GM21528 (cell line): ENCODE measurements around the gene CEBPA.
"Not testable (repeated sequence)": the region's sequence is repeated elsewhere in the genome, so short reads cannot be mapped to it uniquely, and the experiment has no call there.

ENCODE experiments used
- ATAC-seq: cut with Tn5 transposase; IDR thresholded peaks from one replicate; pipeline ENCODE4 v1.9.1; 2021; ENCODE audit warnings: mild to moderate bottlenecking, moderate library complexity; ENCODE audit not compliant: unreplicated experiment, low FRiP score

CEBPA gene

GRCh38 chr19:33325920-33326319, 23.6 kb upstream of the CEBPA start:
- no peak for ATAC-seq

- no peak for ATAC-seq
These were observed 22.3 kb upstream of the CEBPA start for GRCh38 chr19:33324628-33325027.

- ATAC-seq = no peak
These were observed 20.9 kb upstream of the CEBPA start for GRCh38 chr19:33323093-33323820.

GRCh38 chr19:33320636-33321035, 18.3 kb upstream of the CEBPA start:
- no peak for ATAC-seq

- not testable (repeated sequence) for ATAC-seq
These were observed 15.7 kb upstream of the CEBPA start for GRCh38 chr19:33317991-33318390.

GRCh38 chr19:33317517-33317916, 15.2 kb upstream of the CEBPA start:
- no peak for ATAC-seq

GRCh38 chr19:33316541-33317264, 14.4 kb upstream of the CEBPA start:
- no peak for ATAC-seq

- ATAC-seq = not testable (repeated sequence)
These were observed 10.5 kb upstream of the CEBPA start for GRCh38 chr19:33312808-33313207.

- ATAC-seq = no peak
These were observed 9.7 kb upstream of the CEBPA start for GRCh38 chr19:33312065-33312464.

- no peak for ATAC-seq
These were observed 9.0 kb upstream of the CEBPA start for GRCh38 chr19:33311326-33311682.

GRCh38 chr19:33310606-33311325, 8.4 kb upstream of the CEBPA start:
- ATAC-seq = no peak

- ATAC-seq = no peak
These were observed 7.5 kb upstream of the CEBPA start for GRCh38 chr19:33309826-33310225.

GRCh38 chr19:33306853-33307792, 4.8 kb upstream of the CEBPA start:
- ATAC-seq = no peak

GRCh38 chr19:33306191-33306590, 3.9 kb upstream of the CEBPA start:
- no peak for ATAC-seq

- ATAC-seq = no peak
These were observed 2.7 kb upstream of the CEBPA start for GRCh38 chr19:33304760-33305647.

- ATAC-seq = no peak
These were observed 2.0 kb upstream of the CEBPA start for GRCh38 chr19:33304371-33304759.

GRCh38 chr19:33303791-33304345, 1.5 kb upstream of the CEBPA start:
- ATAC-seq = no peak

- peak; percentile 38 for ATAC-seq
These were observed 848 bp upstream of the CEBPA start for GRCh38 chr19:33302974-33303790.

GRCh38 chr19:33301900-33302174, 497 bp downstream of the CEBPA start:
- ATAC-seq = no peak
